ENCODE data around the gene PTCH1.

GRCh38 chr9:95450171-95451064, 66.4 kb downstream of the PTCH1 start:
- TF ChIP-seq POLR2A (IDR thresholded peaks at IDR 0.05): no peak
- TF ChIP-seq CTCF (IDR thresholded peaks at IDR 0.05): no peak
- TF ChIP-seq POLR2AphosphoS5 (IDR thresholded peaks at IDR 0.05): no peak

Measured in prostate gland (tissue), 2 donors.